GM12878 (cell line): ENCODE measurements around the gene PLXNC1. TPM values are rescaled to one million over a fixed set of nuclear protein-coding genes. Genes with fewer than 3 reads are reported as not detected.

Experiments
- ATAC-seq: fragments of 200-7000 bp; cut with Tn5 transposase; 3 replicates; pipeline ENCODE4 v1.9.1; 2020; ENCODE audit warnings: mild to moderate bottlenecking, moderate library complexity
- BruUV-seq: library from RNA; stranded (reverse); fragments of 400-500 nt; replicated peaks from 2 replicates; lab custom pipeline; 2021; lab: Mats Ljungman, UMichigan
- CTCF ChIA-PET: fragments of 300-600 bp; sonication (Branson Sonifier 250); formaldehyde crosslinking; extraction: SDS; loops from one replicate; lab custom pipeline; 2021; ENCODE audit warnings: inconsistent platforms; lab: Yijun Ruan, JAX
- POLR2A ChIA-PET: fragments of 350-600 bp; formaldehyde crosslinking; extraction: SDS; loops from one replicate; lab custom pipeline; 2021; ENCODE audit warnings: inconsistent platforms; lab: Charles Lee
- RAD21 ChIA-PET: fragments of 300-600 bp; sonication (Branson Sonifier 250); formaldehyde crosslinking; loops from one replicate; lab custom pipeline; 2023; ENCODE audit warnings: antibody characterized with exemption; ENCODE audit not compliant: unreplicated experiment; lab: Charles Lee
- SMC1A ChIA-PET: fragments of 300-600 bp; sonication (Branson Sonifier 250); formaldehyde crosslinking; loops from one replicate; lab custom pipeline; 2023; ENCODE audit not compliant: unreplicated experiment, uncharacterized antibody; lab: Charles Lee
- DNase-seq: peaks from one replicate; pipeline ENCODE4 v3.0.0-alpha.2; 2011; ENCODE audit warnings: low read depth, low spot score
- FAIRE-seq: peaks from 3 replicates; lab custom pipeline; 2011; peaks lifted over from hg19 to GRCh38; lab: Jason Lieb, UNC
- H2AFZ ChIP-seq: 2 replicates; pipeline ENCODE4 v1.6.0; 2011; ENCODE audit warnings: low read depth, low read length, control low read depth; ENCODE audit not compliant: control insufficient read depth
- H3K27ac ChIP-seq: 2 replicates; pipeline ENCODE4 v1.5.1; 2011; ENCODE audit warnings: control low read depth; ENCODE audit not compliant: control insufficient read depth, insufficient read depth
- H3K27me3 ChIP-seq, 2 experiments: replicated peaks in 1 of 2; 2 replicates each; pipeline versions ENCODE4 v1.6.0 to v1.6.1; 2011; ENCODE audit warnings: low read length in 1 of 2; ENCODE audit not compliant: control insufficient read depth in 2 of 2, insufficient read depth in 2 of 2
- H3K36me3 ChIP-seq, 2 experiments: 2 replicates each; pipeline ENCODE4 v1.5.1; 2011; ENCODE audit warnings: low read length in 1 of 2; ENCODE audit not compliant: control insufficient read depth in 2 of 2, insufficient read depth in 2 of 2
- H3K4me1 ChIP-seq: 2 replicates; pipeline ENCODE4 v1.6.1; 2011; ENCODE audit warnings: mild to moderate bottlenecking, low read length, moderate library complexity, mixed read lengths; ENCODE audit not compliant: control insufficient read depth, insufficient read depth
- H3K4me2 ChIP-seq: 2 replicates; pipeline ENCODE4 v1.6.0; 2011; ENCODE audit warnings: control low read depth; ENCODE audit not compliant: control insufficient read depth, insufficient read depth
- H3K4me3 ChIP-seq: fragments of 200-600 bp; sonication (generic); 2 replicates; pipeline ENCODE4 v1.5.1; 2016
- H3K79me2 ChIP-seq: 2 replicates; pipeline ENCODE4 v1.6.0; 2011; ENCODE audit warnings: low read length; ENCODE audit not compliant: control insufficient read depth, insufficient read depth
- H3K9ac ChIP-seq: 2 replicates; pipeline ENCODE4 v1.8.0; 2011; ENCODE audit warnings: low read length, control low read depth, mixed read lengths; ENCODE audit not compliant: control insufficient read depth, insufficient read depth
- H3K9me3 ChIP-seq: replicated peaks from 3 replicates; pipeline ENCODE4 v1.5.1; 2011; ENCODE audit warnings: mild to moderate bottlenecking, low read length; ENCODE audit not compliant: control insufficient read depth, insufficient read depth
- H4K20me1 ChIP-seq: 2 replicates; pipeline ENCODE4 v1.6.0; 2011; ENCODE audit not compliant: control insufficient read depth, insufficient read depth
- BCLAF1 ChIP-seq: fragments of 450-650 bp; IDR thresholded peaks from 2 replicates; pipeline ENCODE4 v1.6.1; 2017; ENCODE audit warnings: antibody characterized with exemption, mild to moderate bottlenecking, moderate library complexity
- KAT2A ChIP-seq: conservative IDR thresholded peaks from 2 replicates; pipeline ENCODE4 v1.6.1; 2011; ENCODE audit warnings: low read depth, low read length; ENCODE audit not compliant: control insufficient read depth
- WGBS: methylation state at CpG from one replicate; pipeline ENCODE4 v1.1.6; 2016; ENCODE audit warnings: low lambda C conversion rate; ENCODE audit not compliant: insufficient replicate concordance, insufficient coverage; ENCODE audit errors: missing lambda C conversion rate; 5-methylcytosine and 5-hydroxymethylcytosine counted together
- in situ Hi-C: fragments of 300-500 bp; cut with MboI; formaldehyde crosslinking; loops from 9 replicates; pipeline ENCODE4 v1.14.3; 2018; ENCODE audit warnings: mixed read lengths
- intact Hi-C: fragments of 100-400 bp; cut with micrococcal nuclease; formaldehyde crosslinking; loops from one replicate; pipeline ENCODE4 v1.14.2; 2022; ENCODE audit not compliant: unreplicated experiment
- polyA plus RNA-seq, 11 experiments: library from polyadenylated mRNA; depleted of rRNA in 4 of 11; unstranded in 6 of 11; stranded (reverse) in 5 of 11; fragments of >200 nt; fragmentation: Nextera tagmentation in 4 of 11; fragmentation: Illumina TruSeq in 1 of 11; extraction: Ambion mirVana in 4 of 11; extraction: Trizol in 1 of 11; gene quantifications; 1 replicate in 1 of 11; 2 replicates in 10 of 11; pipeline versions ENCODE4 v1.2.1 to v1.2.3, GENCODE V29; 2011 to 2016; ENCODE audit warnings: inconsistent platforms in 2 of 11, missing spikeins in 2 of 11, low read depth in 1 of 11
- total RNA-seq, 4 experiments: library from RNA; depleted of rRNA in 3 of 4; stranded (reverse); fragments of >200 nt in 3 of 4; fragmentation: Illumina TruSeq in 1 of 4; extraction: Trizol in 1 of 4; gene quantifications; 2 replicates each; pipeline versions ENCODE4 v1.2.1 to v1.2.3, GENCODE V29; 2013 to 2021

The PLXNC1 gene
- total and polyA plus RNA-seq, 10 of the 15 experiments (the other 5 are each of a cell fraction or from before 2014, with no cell fraction given): 5.2 to 41.2 (median 24.6) TPM

- DNase-seq (no peak), FAIRE-seq (no peak), ATAC-seq (no peak)
- no peaks in the 10 kb centered on the region for H4K20me1 ChIP-seq
- no peak overlapping the region for H3K27ac ChIP-seq
- no peaks in the 10 kb centered on the region for H3K27me3 ChIP-seq
- H3K4me2 ChIP-seq: no peak overlapping the region
- H3K9ac ChIP-seq: no peak overlapping the region
- 98% methylated on average over 14 of the region's 14 CpGs for WGBS
- POLR2A ChIA-PET: interaction anchor here (5.3 kb wide), 1 partner anchor 32 kb away, joined by 41 read pairs; no protein-coding TSS in a partner anchor
- no peak for TF ChIP-seq BCLAF1
- no peak for TF ChIP-seq KAT2A
- peaks cover 7 to 13% of the 10 kb centered on the region in 2 experiments for H3K36me3 ChIP-seq
- H3K9me3 ChIP-seq: no peaks in the 10 kb centered on the region
- CTCF ChIA-PET: no interaction called here
- RAD21 ChIA-PET: interaction anchor here (0.7 to 8.2 kb wide), 2 partner anchors 13 to 34 kb away, joined by 3 to 107 read pairs; no protein-coding TSS in a partner anchor
- SMC1A ChIA-PET: interaction anchor here (0.7 to 16.3 kb wide), 5 partner anchors 13 to 37 kb away, joined by 3 to 367 read pairs (median 13); partner anchors contain the start of gene PLXNC1
- peaks cover 8% of the 10 kb centered on the region for H3K79me2 ChIP-seq
- no peak overlapping the region for H3K4me3 ChIP-seq
- no peak overlapping the region for H2AFZ ChIP-seq
- no TSS peak for BruUV-seq
- H3K4me1 ChIP-seq: peaks cover 43% of the 10 kb centered on the region
- intact Hi-C loops: no loop called here
- in situ Hi-C loops: no loop called here
Measured at GRCh38 chr12:94170690-94171594, 22.6 kb downstream of the PLXNC1 start.
